Neural cell (in vitro differentiated cells): ENCODE measurements around the gene KREMEN1. TPM values are rescaled to one million over a fixed set of nuclear protein-coding genes. Genes with fewer than 3 reads are reported as not detected.

Experiments
- H2AFZ ChIP-seq: fragments of 200-600, 300-800 bp; sonication (generic), shearing (Covaris generic); 2 replicates; pipeline ENCODE4 v1.6.0; 2014; ENCODE audit warnings: low read depth, mild to moderate bottlenecking, antibody characterized with exemption, low read length, moderate library complexity
- H3F3A ChIP-seq: fragments of 200-600 bp; shearing (Covaris generic); 2 replicates; pipeline ENCODE4 v1.6.1; 2016; ENCODE audit warnings: mild to moderate bottlenecking, moderate library complexity, mixed read lengths, antibody characterized with exemption, low read length; ENCODE audit not compliant: insufficient read depth, poor library complexity, severe bottlenecking
- H3K27ac ChIP-seq: fragments of 200-600, 300-800 bp; sonication (generic), shearing (Covaris generic); 2 replicates; pipeline ENCODE4 v1.5.1; 2014; ENCODE audit warnings: mild to moderate bottlenecking, low read length, moderate library complexity
- H3K27me3 ChIP-seq: fragments of 300-800, 200-600 bp; sonication (generic), shearing (Covaris generic); 2 replicates; pipeline ENCODE4 v1.6.0; 2014; ENCODE audit warnings: mild to moderate bottlenecking, low read depth, low read length, moderate library complexity; ENCODE audit not compliant: insufficient read depth
- H3K36me3 ChIP-seq: fragments of 300-800, 200-600 bp; sonication (generic), shearing (Covaris generic); 2 replicates; pipeline ENCODE4 v1.5.1; 2014; ENCODE audit warnings: mild to moderate bottlenecking, antibody characterized with exemption, low read length, moderate library complexity; ENCODE audit not compliant: insufficient read depth
- H3K4me2 ChIP-seq: fragments of 300-800, 200-600 bp; sonication (generic), shearing (Covaris generic); 2 replicates; pipeline ENCODE4 v1.6.0; 2014; ENCODE audit warnings: mild to moderate bottlenecking, low read length
- H3K4me3 ChIP-seq: fragments of 300-800, 200-600 bp; sonication (generic), shearing (Covaris generic); 2 replicates; pipeline ENCODE4 v1.5.1; 2014; ENCODE audit warnings: mild to moderate bottlenecking, low read length, moderate library complexity
- H3K79me2 ChIP-seq: fragments of 200-600 bp; shearing (Covaris generic); replicated peaks from 2 replicates; pipeline ENCODE4 v1.6.0; 2014; ENCODE audit warnings: mild to moderate bottlenecking, low read length, moderate library complexity; ENCODE audit not compliant: insufficient read depth
- H3K9ac ChIP-seq: fragments of 300-800, 200-600 bp; sonication (generic), shearing (Covaris generic); 2 replicates; pipeline ENCODE4 v1.6.1; 2016; ENCODE audit warnings: mild to moderate bottlenecking, low read length, mixed read lengths
- H3K9me2 ChIP-seq: fragments of 200-600 bp; shearing (Covaris generic); 2 replicates; pipeline ENCODE4 v1.6.1; 2016; ENCODE audit warnings: mild to moderate bottlenecking, low read length, mixed read lengths; ENCODE audit not compliant: insufficient read depth
- H3K9me3 ChIP-seq: fragments of 200-600, 300-800 bp; sonication (generic), shearing (Covaris generic); 2 replicates; pipeline ENCODE4 v1.6.1; 2016; ENCODE audit warnings: mild to moderate bottlenecking, mixed run types, low read length, moderate library complexity, mixed read lengths
- H4K20me1 ChIP-seq: fragments of 200-600 bp; shearing (Covaris generic); 2 replicates; pipeline ENCODE4 v1.6.1; 2016; ENCODE audit warnings: mild to moderate bottlenecking, mixed run types; ENCODE audit not compliant: insufficient read depth
- CTCF ChIP-seq: fragments of 450-650 bp; IDR thresholded peaks from 2 replicates; pipeline ENCODE4 v1.5.1; 2014; ENCODE audit warnings: antibody characterized with exemption, mild to moderate bottlenecking, moderate library complexity; ENCODE audit not compliant: poor library complexity, severe bottlenecking
- EP300 ChIP-seq: fragments of 450-650 bp; conservative IDR thresholded peaks from 2 replicates; pipeline ENCODE4 v1.6.1; 2014; ENCODE audit warnings: antibody characterized with exemption, mild to moderate bottlenecking, moderate library complexity; ENCODE audit not compliant: poor library complexity, severe bottlenecking
- EZH2 ChIP-seq: fragments of 200-600, 300-800 bp; shearing (Covaris generic), sonication (generic); IDR thresholded peaks from 2 replicates; pipeline ENCODE4 v1.6.1; 2014; ENCODE audit warnings: antibody characterized with exemption, low read length, borderline replicate concordance, mild to moderate bottlenecking; ENCODE audit not compliant: insufficient read depth, poor library complexity, severe bottlenecking
- MXI1 ChIP-seq: fragments of 450-650 bp; conservative IDR thresholded peaks from 2 replicates; pipeline ENCODE4 v1.6.1; 2014; ENCODE audit warnings: antibody characterized with exemption, mild to moderate bottlenecking; ENCODE audit not compliant: poor library complexity, severe bottlenecking
- POLR2AphosphoS5 ChIP-seq: IDR thresholded peaks from 2 replicates; pipeline ENCODE4 v1.6.1; 2012
- RAD21 ChIP-seq: fragments of 450-650 bp; conservative IDR thresholded peaks from 2 replicates; pipeline ENCODE4 v1.6.1; 2014; ENCODE audit warnings: antibody characterized with exemption, mild to moderate bottlenecking, moderate library complexity
- SMC3 ChIP-seq: fragments of 450-650 bp; conservative IDR thresholded peaks from 2 replicates; pipeline ENCODE4 v1.6.1; 2014; ENCODE audit warnings: antibody characterized with exemption, mild to moderate bottlenecking, moderate library complexity; ENCODE audit not compliant: poor library complexity
- TAF1 ChIP-seq: IDR thresholded peaks from 2 replicates; pipeline ENCODE4 v1.6.1; 2012; ENCODE audit warnings: low read depth
- polyA plus RNA-seq: library from polyadenylated mRNA; depleted of rRNA; stranded (reverse); fragments of >200 nt; gene quantifications from 2 replicates; pipeline ENCODE4 v1.2.3, GENCODE V29; 2014
- TF ChIP-seq, protein P1 (sequence below): IDR thresholded peaks from 2 replicates; pipeline ENCODE4 v1.6.1; 2012; ENCODE audit warnings: borderline replicate concordance

The KREMEN1 gene
- polyA plus RNA-seq, 1 donor from 2014 or later = 3.3 TPM

- H3F3A ChIP-seq = no peaks in the 10 kb centered on the region
Measured at GRCh38 chr22:29112121-29112520, 39.3 kb downstream of the KREMEN1 start.

GRCh38 chr22:29112681-29113080, 39.8 kb downstream of the KREMEN1 start:
- no peak overlapping the region for H3K27ac ChIP-seq
- TF ChIP-seq MXI1 (no peak), RAD21 (no peak), EP300 (no peak), TAF1 (no peak), POLR2AphosphoS5 (no peak), CTCF (no peak), SMC3 (no peak), EZH2 (no peak)
- TF ChIP-seq, protein P1, sequence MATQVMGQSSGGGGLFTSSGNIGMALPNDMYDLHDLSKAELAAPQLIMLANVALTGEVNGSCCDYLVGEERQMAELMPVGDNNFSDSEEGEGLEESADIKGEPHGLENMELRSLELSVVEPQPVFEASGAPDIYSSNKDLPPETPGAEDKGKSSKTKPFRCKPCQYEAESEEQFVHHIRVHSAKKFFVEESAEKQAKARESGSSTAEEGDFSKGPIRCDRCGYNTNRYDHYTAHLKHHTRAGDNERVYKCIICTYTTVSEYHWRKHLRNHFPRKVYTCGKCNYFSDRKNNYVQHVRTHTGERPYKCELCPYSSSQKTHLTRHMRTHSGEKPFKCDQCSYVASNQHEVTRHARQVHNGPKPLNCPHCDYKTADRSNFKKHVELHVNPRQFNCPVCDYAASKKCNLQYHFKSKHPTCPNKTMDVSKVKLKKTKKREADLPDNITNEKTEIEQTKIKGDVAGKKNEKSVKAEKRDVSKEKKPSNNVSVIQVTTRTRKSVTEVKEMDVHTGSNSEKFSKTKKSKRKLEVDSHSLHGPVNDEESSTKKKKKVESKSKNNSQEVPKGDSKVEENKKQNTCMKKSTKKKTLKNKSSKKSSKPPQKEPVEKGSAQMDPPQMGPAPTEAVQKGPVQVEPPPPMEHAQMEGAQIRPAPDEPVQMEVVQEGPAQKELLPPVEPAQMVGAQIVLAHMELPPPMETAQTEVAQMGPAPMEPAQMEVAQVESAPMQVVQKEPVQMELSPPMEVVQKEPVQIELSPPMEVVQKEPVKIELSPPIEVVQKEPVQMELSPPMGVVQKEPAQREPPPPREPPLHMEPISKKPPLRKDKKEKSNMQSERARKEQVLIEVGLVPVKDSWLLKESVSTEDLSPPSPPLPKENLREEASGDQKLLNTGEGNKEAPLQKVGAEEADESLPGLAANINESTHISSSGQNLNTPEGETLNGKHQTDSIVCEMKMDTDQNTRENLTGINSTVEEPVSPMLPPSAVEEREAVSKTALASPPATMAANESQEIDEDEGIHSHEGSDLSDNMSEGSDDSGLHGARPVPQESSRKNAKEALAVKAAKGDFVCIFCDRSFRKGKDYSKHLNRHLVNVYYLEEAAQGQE = no peak
- H3K9me2 ChIP-seq = no peaks in the 10 kb centered on the region
- no peak overlapping the region for H3K4me3 ChIP-seq
- no peak overlapping the region for H2AFZ ChIP-seq
- no peak overlapping the region for H3K9ac ChIP-seq
- no peaks in the 10 kb centered on the region for H4K20me1 ChIP-seq
- no peaks in the 10 kb centered on the region for H3K79me2 ChIP-seq
- H3K27me3 ChIP-seq = no peaks in the 10 kb centered on the region
- H3F3A ChIP-seq = no peaks in the 10 kb centered on the region
- H3K9me3 ChIP-seq = no peaks in the 10 kb centered on the region
- H3K36me3 ChIP-seq = no peaks in the 10 kb centered on the region
- H3K4me2 ChIP-seq = no peak overlapping the region

More at GRCh38 chr22:29112121-29112520, 39.3 kb downstream of the KREMEN1 start:
- no peaks in the 10 kb centered on the region for H3K36me3 ChIP-seq
- no peak overlapping the region for H2AFZ ChIP-seq
- H4K20me1 ChIP-seq = no peaks in the 10 kb centered on the region
- H3K9me2 ChIP-seq = no peaks in the 10 kb centered on the region
- no peak overlapping the region for H3K4me2 ChIP-seq
- H3K4me3 ChIP-seq = no peak overlapping the region
- H3K79me2 ChIP-seq = no peaks in the 10 kb centered on the region
- TF ChIP-seq RAD21 (no peak), SMC3 (no peak), EZH2 (no peak), CTCF (no peak), TAF1 (no peak), EP300 (no peak), MXI1 (no peak), POLR2AphosphoS5 (no peak)
- TF ChIP-seq, protein P1 = no peak
- no peaks in the 10 kb centered on the region for H3K27me3 ChIP-seq
- H3K27ac ChIP-seq = no peak overlapping the region
- H3K9ac ChIP-seq = no peak overlapping the region
- no peaks in the 10 kb centered on the region for H3K9me3 ChIP-seq
